Neural cell (in vitro differentiated cells): ENCODE data around the gene RPL31. TPM values are rescaled to one million over a fixed set of nuclear protein-coding genes. Genes with fewer than 3 reads are reported as not detected.

Source experiments
- H2AFZ ChIP-seq: fragments of 200-600, 300-800 bp; sonication (generic), shearing (Covaris generic); 2 replicates; pipeline ENCODE4 v1.6.0; 2014; ENCODE audit warnings: low read depth, mild to moderate bottlenecking, antibody characterized with exemption, low read length, moderate library complexity
- H3F3A ChIP-seq: fragments of 200-600 bp; shearing (Covaris generic); 2 replicates; pipeline ENCODE4 v1.6.1; 2016; ENCODE audit warnings: mild to moderate bottlenecking, moderate library complexity, mixed read lengths, antibody characterized with exemption, low read length; ENCODE audit not compliant: insufficient read depth, poor library complexity, severe bottlenecking
- H3K27ac ChIP-seq: fragments of 200-600, 300-800 bp; sonication (generic), shearing (Covaris generic); 2 replicates; pipeline ENCODE4 v1.5.1; 2014; ENCODE audit warnings: mild to moderate bottlenecking, low read length, moderate library complexity
- H3K27me3 ChIP-seq: fragments of 300-800, 200-600 bp; sonication (generic), shearing (Covaris generic); 2 replicates; pipeline ENCODE4 v1.6.0; 2014; ENCODE audit warnings: mild to moderate bottlenecking, low read depth, low read length, moderate library complexity; ENCODE audit not compliant: insufficient read depth
- H3K36me3 ChIP-seq: fragments of 300-800, 200-600 bp; sonication (generic), shearing (Covaris generic); 2 replicates; pipeline ENCODE4 v1.5.1; 2014; ENCODE audit warnings: mild to moderate bottlenecking, antibody characterized with exemption, low read length, moderate library complexity; ENCODE audit not compliant: insufficient read depth
- H3K4me2 ChIP-seq: fragments of 300-800, 200-600 bp; sonication (generic), shearing (Covaris generic); 2 replicates; pipeline ENCODE4 v1.6.0; 2014; ENCODE audit warnings: mild to moderate bottlenecking, low read length
- H3K4me3 ChIP-seq: fragments of 300-800, 200-600 bp; sonication (generic), shearing (Covaris generic); 2 replicates; pipeline ENCODE4 v1.5.1; 2014; ENCODE audit warnings: mild to moderate bottlenecking, low read length, moderate library complexity
- H3K79me2 ChIP-seq: fragments of 200-600 bp; shearing (Covaris generic); replicated peaks from 2 replicates; pipeline ENCODE4 v1.6.0; 2014; ENCODE audit warnings: mild to moderate bottlenecking, low read length, moderate library complexity; ENCODE audit not compliant: insufficient read depth
- H3K9ac ChIP-seq: fragments of 300-800, 200-600 bp; sonication (generic), shearing (Covaris generic); 2 replicates; pipeline ENCODE4 v1.6.1; 2016; ENCODE audit warnings: mild to moderate bottlenecking, low read length, mixed read lengths
- H3K9me2 ChIP-seq: fragments of 200-600 bp; shearing (Covaris generic); 2 replicates; pipeline ENCODE4 v1.6.1; 2016; ENCODE audit warnings: mild to moderate bottlenecking, low read length, mixed read lengths; ENCODE audit not compliant: insufficient read depth
- H3K9me3 ChIP-seq: fragments of 200-600, 300-800 bp; sonication (generic), shearing (Covaris generic); 2 replicates; pipeline ENCODE4 v1.6.1; 2016; ENCODE audit warnings: mild to moderate bottlenecking, mixed run types, low read length, moderate library complexity, mixed read lengths
- H4K20me1 ChIP-seq: fragments of 200-600 bp; shearing (Covaris generic); 2 replicates; pipeline ENCODE4 v1.6.1; 2016; ENCODE audit warnings: mild to moderate bottlenecking, mixed run types; ENCODE audit not compliant: insufficient read depth
- EP300 ChIP-seq: fragments of 450-650 bp; conservative IDR thresholded peaks from 2 replicates; pipeline ENCODE4 v1.6.1; 2014; ENCODE audit warnings: antibody characterized with exemption, mild to moderate bottlenecking, moderate library complexity; ENCODE audit not compliant: poor library complexity, severe bottlenecking
- EZH2 ChIP-seq: fragments of 200-600, 300-800 bp; shearing (Covaris generic), sonication (generic); IDR thresholded peaks from 2 replicates; pipeline ENCODE4 v1.6.1; 2014; ENCODE audit warnings: antibody characterized with exemption, low read length, borderline replicate concordance, mild to moderate bottlenecking; ENCODE audit not compliant: insufficient read depth, poor library complexity, severe bottlenecking
- MXI1 ChIP-seq: fragments of 450-650 bp; conservative IDR thresholded peaks from 2 replicates; pipeline ENCODE4 v1.6.1; 2014; ENCODE audit warnings: antibody characterized with exemption, mild to moderate bottlenecking; ENCODE audit not compliant: poor library complexity, severe bottlenecking
- POLR2AphosphoS5 ChIP-seq: IDR thresholded peaks from 2 replicates; pipeline ENCODE4 v1.6.1; 2012
- RAD21 ChIP-seq: fragments of 450-650 bp; conservative IDR thresholded peaks from 2 replicates; pipeline ENCODE4 v1.6.1; 2014; ENCODE audit warnings: antibody characterized with exemption, mild to moderate bottlenecking, moderate library complexity
- SMC3 ChIP-seq: fragments of 450-650 bp; conservative IDR thresholded peaks from 2 replicates; pipeline ENCODE4 v1.6.1; 2014; ENCODE audit warnings: antibody characterized with exemption, mild to moderate bottlenecking, moderate library complexity; ENCODE audit not compliant: poor library complexity
- TAF1 ChIP-seq: IDR thresholded peaks from 2 replicates; pipeline ENCODE4 v1.6.1; 2012; ENCODE audit warnings: low read depth
- polyA plus RNA-seq: library from polyadenylated mRNA; depleted of rRNA; stranded (reverse); fragments of >200 nt; gene quantifications from 2 replicates; pipeline ENCODE4 v1.2.3, GENCODE V29; 2014
- TF ChIP-seq, protein P1 (sequence below): IDR thresholded peaks from 2 replicates; pipeline ENCODE4 v1.6.1; 2012; ENCODE audit warnings: borderline replicate concordance
- TF ChIP-seq, protein P2 (sequence below): fragments of 450-650 bp; IDR thresholded peaks from 2 replicates; pipeline ENCODE4 v1.5.1; 2014; ENCODE audit warnings: antibody characterized with exemption, mild to moderate bottlenecking, moderate library complexity; ENCODE audit not compliant: poor library complexity, severe bottlenecking

Gene RPL31
- polyA plus RNA-seq, 1 donor from 2014 or later, result 1,555 TPM

DNA sequence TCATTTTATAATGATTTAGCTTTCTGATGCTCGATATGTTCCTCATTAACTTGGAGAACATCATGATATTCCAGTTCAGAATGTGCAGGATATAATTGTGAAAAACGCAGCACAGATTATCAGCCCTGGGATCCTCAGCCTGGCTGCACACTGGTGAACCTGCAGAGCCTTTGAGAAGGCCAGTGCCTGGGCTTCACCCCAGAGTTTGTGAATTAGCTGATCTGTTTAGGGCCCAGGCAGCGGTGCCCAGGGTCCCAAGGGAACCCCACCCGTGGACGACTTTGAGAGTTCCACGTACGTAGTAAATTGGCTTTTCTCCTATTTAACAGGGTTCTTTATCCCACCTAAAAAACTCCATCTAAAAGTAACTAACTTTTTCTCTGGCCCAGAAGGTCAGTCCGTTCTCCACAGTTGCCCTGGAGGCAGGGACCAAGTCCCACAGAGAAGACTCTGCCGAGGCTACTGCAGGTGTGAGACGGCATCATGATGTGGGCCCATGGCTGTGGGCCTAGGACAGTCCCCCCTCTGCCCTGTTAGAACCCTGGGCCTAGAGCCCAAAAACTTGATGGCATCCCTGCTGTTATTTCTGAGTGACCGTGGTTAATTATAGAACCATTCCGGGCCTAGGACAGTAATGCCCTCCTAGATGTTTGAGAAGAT, 39.6 kb upstream of the RPL31 start:
- no peak overlapping the region for H3K4me2 ChIP-seq
- H3K36me3 ChIP-seq, result no peaks in the 10 kb centered on the region
- H3K79me2 ChIP-seq, result no peaks in the 10 kb centered on the region
- H3F3A ChIP-seq, result no peaks in the 10 kb centered on the region
- H3K9ac ChIP-seq, result no peak overlapping the region
- no peak overlapping the region for H2AFZ ChIP-seq
- H3K27me3 ChIP-seq, result no peaks in the 10 kb centered on the region
- H3K4me3 ChIP-seq, result no peak overlapping the region
- no peak overlapping the region for H3K27ac ChIP-seq
- no peaks in the 10 kb centered on the region for H3K9me2 ChIP-seq
- no peaks in the 10 kb centered on the region for H4K20me1 ChIP-seq
- TF ChIP-seq EP300, result no peak
- TF ChIP-seq RAD21, result no peak
- TF ChIP-seq EZH2, result no peak
- TF ChIP-seq MXI1, result no peak
- no peak for TF ChIP-seq SMC3
- TF ChIP-seq, protein P1, sequence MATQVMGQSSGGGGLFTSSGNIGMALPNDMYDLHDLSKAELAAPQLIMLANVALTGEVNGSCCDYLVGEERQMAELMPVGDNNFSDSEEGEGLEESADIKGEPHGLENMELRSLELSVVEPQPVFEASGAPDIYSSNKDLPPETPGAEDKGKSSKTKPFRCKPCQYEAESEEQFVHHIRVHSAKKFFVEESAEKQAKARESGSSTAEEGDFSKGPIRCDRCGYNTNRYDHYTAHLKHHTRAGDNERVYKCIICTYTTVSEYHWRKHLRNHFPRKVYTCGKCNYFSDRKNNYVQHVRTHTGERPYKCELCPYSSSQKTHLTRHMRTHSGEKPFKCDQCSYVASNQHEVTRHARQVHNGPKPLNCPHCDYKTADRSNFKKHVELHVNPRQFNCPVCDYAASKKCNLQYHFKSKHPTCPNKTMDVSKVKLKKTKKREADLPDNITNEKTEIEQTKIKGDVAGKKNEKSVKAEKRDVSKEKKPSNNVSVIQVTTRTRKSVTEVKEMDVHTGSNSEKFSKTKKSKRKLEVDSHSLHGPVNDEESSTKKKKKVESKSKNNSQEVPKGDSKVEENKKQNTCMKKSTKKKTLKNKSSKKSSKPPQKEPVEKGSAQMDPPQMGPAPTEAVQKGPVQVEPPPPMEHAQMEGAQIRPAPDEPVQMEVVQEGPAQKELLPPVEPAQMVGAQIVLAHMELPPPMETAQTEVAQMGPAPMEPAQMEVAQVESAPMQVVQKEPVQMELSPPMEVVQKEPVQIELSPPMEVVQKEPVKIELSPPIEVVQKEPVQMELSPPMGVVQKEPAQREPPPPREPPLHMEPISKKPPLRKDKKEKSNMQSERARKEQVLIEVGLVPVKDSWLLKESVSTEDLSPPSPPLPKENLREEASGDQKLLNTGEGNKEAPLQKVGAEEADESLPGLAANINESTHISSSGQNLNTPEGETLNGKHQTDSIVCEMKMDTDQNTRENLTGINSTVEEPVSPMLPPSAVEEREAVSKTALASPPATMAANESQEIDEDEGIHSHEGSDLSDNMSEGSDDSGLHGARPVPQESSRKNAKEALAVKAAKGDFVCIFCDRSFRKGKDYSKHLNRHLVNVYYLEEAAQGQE, result no peak
- TF ChIP-seq POLR2AphosphoS5, result no peak
- no peak for TF ChIP-seq TAF1
- TF ChIP-seq, protein P2, sequence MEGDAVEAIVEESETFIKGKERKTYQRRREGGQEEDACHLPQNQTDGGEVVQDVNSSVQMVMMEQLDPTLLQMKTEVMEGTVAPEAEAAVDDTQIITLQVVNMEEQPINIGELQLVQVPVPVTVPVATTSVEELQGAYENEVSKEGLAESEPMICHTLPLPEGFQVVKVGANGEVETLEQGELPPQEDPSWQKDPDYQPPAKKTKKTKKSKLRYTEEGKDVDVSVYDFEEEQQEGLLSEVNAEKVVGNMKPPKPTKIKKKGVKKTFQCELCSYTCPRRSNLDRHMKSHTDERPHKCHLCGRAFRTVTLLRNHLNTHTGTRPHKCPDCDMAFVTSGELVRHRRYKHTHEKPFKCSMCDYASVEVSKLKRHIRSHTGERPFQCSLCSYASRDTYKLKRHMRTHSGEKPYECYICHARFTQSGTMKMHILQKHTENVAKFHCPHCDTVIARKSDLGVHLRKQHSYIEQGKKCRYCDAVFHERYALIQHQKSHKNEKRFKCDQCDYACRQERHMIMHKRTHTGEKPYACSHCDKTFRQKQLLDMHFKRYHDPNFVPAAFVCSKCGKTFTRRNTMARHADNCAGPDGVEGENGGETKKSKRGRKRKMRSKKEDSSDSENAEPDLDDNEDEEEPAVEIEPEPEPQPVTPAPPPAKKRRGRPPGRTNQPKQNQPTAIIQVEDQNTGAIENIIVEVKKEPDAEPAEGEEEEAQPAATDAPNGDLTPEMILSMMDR, result no peak
- H3K9me3 ChIP-seq, result no peaks in the 10 kb centered on the region

DNA sequence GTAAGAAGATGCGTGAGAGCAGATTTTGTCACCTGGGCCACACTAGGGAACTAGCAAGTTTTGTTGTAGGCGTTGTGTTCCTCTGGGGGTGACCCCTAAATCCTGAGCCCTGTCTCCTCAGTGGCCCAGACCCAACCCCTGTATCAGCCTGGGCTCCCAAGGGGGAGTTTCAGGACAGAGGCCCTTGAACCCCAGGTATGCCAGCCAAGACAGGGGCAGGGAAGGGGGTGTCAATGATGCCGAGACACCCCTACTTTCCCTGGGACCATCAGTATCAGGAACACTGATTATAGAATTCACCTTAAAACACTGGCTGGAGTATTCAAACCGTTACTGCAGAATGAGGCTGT, 39.1 kb upstream of the RPL31 start:
- Histone ChIP-seq H3K27me3 (no peaks in the 10 kb centered on the region), H3K27ac (no peak overlapping the region), H3K4me2 (no peak overlapping the region), H3F3A (no peaks in the 10 kb centered on the region), H2AFZ (no peak overlapping the region), H3K9ac (no peak overlapping the region), H3K9me2 (no peaks in the 10 kb centered on the region), H3K4me3 (no peak overlapping the region), H4K20me1 (no peaks in the 10 kb centered on the region), H3K9me3 (no peaks in the 10 kb centered on the region), H3K36me3 (no peaks in the 10 kb centered on the region), H3K79me2 (no peaks in the 10 kb centered on the region)
- TF ChIP-seq EP300 (no peak), MXI1 (no peak), POLR2AphosphoS5 (no peak), EZH2 (no peak), RAD21 (no peak), TAF1 (no peak), SMC3 (no peak)
- TF ChIP-seq, protein P1, result no peak
- TF ChIP-seq, protein P2, result no peak
